ENCODE measurements around the gene GAPDH. TPM values are rescaled to one million over a fixed set of nuclear protein-coding genes. Genes with fewer than 3 reads are reported as not detected.
A peak's percentile ranks its signal among the peaks of the same experiment; 100 is the strongest.

Gene GAPDH
- total RNA-seq, 1 donor from 2014 or later, result 766 TPM

DNA sequence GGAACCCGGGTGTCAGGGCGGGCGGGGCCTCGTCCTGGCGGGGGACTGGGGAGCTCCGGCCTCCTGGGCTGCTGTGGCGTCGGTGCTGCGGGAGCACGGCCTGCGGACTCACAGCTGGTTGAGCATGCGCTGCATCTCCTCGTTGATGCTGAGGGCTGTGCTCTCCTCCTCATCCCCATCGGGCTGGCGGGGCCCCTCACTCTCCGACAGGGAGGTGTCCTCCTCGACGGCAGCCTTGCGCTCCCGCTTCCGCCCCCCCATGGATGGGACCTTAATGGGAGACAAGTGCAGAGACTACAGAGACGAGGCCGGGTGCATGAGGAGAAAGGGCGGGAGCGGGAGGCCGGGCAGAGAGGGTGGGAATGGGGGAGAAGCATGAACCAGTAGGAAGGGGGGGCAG, 14.2 kb downstream of the GAPDH start:
- no peak for ATAC-seq
- Histone ChIP-seq H3K4me3 (no peak overlapping the region), H3K36me3 (peaks cover 66% of the 10 kb centered on the region), H3K4me1 (peaks cover 57% of the 10 kb centered on the region), H3K27me3 (ENCODE audit: low read depth) (no peaks in the 10 kb centered on the region), H3K9me3 (no peaks in the 10 kb centered on the region), H3K27ac (no peak overlapping the region)
- intact Hi-C loops (cut with DNase I), result no loop called here
- DNase-seq, result no peak
- TF ChIP-seq, protein P1, sequence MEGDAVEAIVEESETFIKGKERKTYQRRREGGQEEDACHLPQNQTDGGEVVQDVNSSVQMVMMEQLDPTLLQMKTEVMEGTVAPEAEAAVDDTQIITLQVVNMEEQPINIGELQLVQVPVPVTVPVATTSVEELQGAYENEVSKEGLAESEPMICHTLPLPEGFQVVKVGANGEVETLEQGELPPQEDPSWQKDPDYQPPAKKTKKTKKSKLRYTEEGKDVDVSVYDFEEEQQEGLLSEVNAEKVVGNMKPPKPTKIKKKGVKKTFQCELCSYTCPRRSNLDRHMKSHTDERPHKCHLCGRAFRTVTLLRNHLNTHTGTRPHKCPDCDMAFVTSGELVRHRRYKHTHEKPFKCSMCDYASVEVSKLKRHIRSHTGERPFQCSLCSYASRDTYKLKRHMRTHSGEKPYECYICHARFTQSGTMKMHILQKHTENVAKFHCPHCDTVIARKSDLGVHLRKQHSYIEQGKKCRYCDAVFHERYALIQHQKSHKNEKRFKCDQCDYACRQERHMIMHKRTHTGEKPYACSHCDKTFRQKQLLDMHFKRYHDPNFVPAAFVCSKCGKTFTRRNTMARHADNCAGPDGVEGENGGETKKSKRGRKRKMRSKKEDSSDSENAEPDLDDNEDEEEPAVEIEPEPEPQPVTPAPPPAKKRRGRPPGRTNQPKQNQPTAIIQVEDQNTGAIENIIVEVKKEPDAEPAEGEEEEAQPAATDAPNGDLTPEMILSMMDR (IDR thresholded peaks at IDR 0.05), result no peak

DNA sequence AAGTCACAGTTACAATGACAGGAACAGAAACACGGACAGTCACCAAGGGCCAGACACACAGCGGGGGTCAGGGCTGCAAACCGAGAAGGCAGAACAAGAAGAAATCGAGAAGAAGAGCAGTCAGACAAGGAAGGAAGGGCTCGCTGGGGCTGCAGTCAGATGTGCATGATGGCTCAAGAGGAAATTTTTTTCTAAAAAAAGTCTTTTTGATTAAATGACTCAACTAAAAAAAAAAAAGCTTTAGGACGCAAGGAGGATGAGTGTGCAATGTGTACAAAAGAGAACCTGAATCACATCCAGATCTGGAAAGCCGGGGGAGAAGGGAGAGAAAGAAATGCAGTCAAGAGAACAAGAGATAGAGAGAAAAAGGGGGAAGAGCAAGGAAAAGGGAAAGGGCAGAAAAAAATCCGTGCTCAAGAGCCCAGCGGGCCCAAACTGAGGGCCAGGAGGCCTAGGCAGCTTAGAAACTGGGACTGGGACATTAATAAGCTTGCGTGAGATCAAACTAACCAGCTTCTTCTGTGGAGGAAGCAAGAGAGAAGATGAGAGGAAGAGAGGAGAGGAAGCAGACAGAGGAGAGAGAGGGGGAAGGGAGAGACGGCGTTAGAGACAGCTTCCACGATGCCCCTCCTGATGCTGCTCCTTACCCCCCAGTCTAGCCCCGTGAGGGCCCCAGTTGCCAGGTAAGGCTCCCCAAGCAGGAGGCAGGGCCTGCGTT, 14.8 kb downstream of the GAPDH start:
- no peak for ATAC-seq
- peak overlapping the region; percentile 78 for H3K27ac ChIP-seq
- no peaks in the 10 kb centered on the region for H3K9me3 ChIP-seq
- TF ChIP-seq, protein P1 (IDR thresholded peaks at IDR 0.05), result no peak
- no peak overlapping the region for H3K4me3 ChIP-seq
- intact Hi-C loops (cut with DNase I), result no loop called here
- H3K4me1 ChIP-seq, result peaks cover 63% of the 10 kb centered on the region
- H3K36me3 ChIP-seq, result peaks cover 60% of the 10 kb centered on the region
- no peaks in the 10 kb centered on the region for H3K27me3 ChIP-seq (ENCODE audit: low read depth)
- DNase-seq, result no peak

DNA sequence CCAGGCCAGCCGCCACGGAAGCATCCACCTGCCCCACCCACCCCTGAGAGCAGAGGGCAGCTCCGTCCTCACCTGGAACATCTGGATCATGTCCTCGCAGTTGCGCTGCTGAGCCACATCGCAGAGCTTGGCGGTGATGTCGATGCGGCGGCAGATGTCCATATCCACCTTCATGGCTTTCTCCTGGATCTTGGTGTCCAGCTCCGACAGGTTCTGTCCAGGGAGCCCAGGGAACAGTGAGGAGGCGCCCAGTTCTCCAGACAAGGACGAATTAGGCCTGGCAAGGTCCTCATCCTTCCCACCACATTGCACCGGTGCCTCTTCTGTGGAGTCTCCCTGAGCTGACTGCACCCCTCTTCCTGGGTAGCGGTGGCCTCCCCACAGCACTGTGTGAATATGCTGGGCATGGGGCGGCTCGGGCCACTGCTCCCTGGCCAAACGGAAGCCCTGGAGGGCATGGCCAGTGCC, 15.4 kb downstream of the GAPDH start:
- ATAC-seq (no peak), DNase-seq (no peak)
- Histone ChIP-seq H3K4me1 (peaks cover 69% of the 10 kb centered on the region), H3K36me3 (peaks cover 55% of the 10 kb centered on the region), H3K27me3 (ENCODE audit: low read depth) (no peaks in the 10 kb centered on the region), H3K27ac (peak overlapping the region; percentile 78), H3K9me3 (no peaks in the 10 kb centered on the region), H3K4me3 (peak overlapping the region; percentile 18)
- intact Hi-C loops (cut with DNase I), result no loop called here
- TF ChIP-seq, protein P1 (IDR thresholded peaks at IDR 0.05), result no peak

DNA sequence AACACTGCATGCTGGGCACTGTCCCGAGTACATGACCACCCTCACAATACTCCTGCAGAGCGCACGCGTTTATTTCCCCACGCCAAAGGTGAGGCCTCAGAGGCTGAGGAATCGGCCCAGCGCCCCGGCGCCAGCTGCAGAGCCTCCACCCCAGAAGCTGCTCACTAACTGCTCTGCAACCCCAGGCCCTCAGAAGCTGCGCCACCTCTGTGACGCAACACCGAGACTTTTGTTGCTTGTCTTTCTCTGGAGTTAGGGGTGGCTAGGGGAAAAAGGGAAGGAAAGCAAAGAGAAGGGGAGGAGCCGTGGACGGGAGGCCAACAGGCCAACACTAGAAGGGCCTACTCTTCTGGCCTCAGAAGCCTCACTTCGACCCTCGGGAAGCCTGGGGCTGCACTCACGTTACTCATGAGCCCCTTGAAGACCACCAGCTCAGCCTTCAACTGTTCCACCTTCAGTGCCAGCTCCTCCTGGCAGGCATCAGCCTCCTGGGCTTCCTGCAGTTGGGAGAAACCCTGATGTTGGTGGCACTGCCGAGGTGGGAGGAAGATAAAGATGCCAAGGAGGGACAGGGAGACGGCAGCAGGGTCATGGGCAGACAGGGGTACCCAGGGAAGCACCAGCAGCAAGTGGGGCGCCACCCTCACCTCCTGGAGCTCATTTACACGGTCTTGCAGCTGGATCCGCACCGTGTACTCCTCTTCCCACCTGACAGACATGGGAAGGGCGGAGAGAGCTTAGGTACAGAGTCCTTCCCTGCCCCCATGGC, 16.2 kb downstream of the GAPDH start:
- intact Hi-C loops (cut with DNase I), result no loop called here
- DNase-seq (peak; percentile 78), ATAC-seq (peak; percentile 28 to 37)
- H3K4me3 ChIP-seq, result peak overlapping the region; percentile 25
- no peaks in the 10 kb centered on the region for H3K27me3 ChIP-seq (ENCODE audit: low read depth)
- TF ChIP-seq, protein P1 (IDR thresholded peaks at IDR 0.05), result no peak
- H3K36me3 ChIP-seq, result peaks cover 47% of the 10 kb centered on the region
- H3K27ac ChIP-seq, result peak overlapping the region; percentile 78
- peaks cover 71% of the 10 kb centered on the region for H3K4me1 ChIP-seq
- no peaks in the 10 kb centered on the region for H3K9me3 ChIP-seq

DNA sequence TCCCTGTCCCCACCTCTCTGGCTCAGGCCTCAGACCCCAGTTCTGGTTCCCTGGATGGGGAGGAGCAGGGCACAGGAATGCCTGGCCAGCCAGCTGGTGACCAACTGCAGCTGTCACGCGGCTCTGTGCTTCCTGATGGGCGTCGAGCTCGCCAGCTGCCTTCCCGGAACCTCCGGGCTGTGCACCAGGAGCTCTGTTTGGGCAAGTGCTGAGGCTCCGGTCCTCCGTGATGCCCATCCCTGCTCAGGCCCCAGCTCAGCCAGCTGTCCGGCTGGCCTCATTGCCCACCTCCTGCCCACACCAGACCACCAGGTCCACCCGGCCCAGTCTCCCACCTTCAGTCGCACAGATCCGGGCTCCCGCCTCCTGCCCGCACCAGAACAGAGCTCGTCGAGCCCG, 16.7 kb downstream of the GAPDH start:
- no peak for DNase-seq
- H3K4me1 ChIP-seq, result peaks cover 71% of the 10 kb centered on the region
- H3K36me3 ChIP-seq, result peaks cover 41% of the 10 kb centered on the region
- H3K27ac ChIP-seq, result peak overlapping the region; percentile 78
- H3K27me3 ChIP-seq (ENCODE audit: low read depth), result no peaks in the 10 kb centered on the region
- no peak for ATAC-seq
- H3K9me3 ChIP-seq, result no peaks in the 10 kb centered on the region
- H3K4me3 ChIP-seq, result peak overlapping the region; percentile 25
- TF ChIP-seq, protein P1 (IDR thresholded peaks at IDR 0.05), result no peak
- intact Hi-C loops (cut with DNase I), result no loop called here

Data from lower lobe of right lung (tissue), 2 donors.